ENCODE data around the gene OLFM2.

DNA sequence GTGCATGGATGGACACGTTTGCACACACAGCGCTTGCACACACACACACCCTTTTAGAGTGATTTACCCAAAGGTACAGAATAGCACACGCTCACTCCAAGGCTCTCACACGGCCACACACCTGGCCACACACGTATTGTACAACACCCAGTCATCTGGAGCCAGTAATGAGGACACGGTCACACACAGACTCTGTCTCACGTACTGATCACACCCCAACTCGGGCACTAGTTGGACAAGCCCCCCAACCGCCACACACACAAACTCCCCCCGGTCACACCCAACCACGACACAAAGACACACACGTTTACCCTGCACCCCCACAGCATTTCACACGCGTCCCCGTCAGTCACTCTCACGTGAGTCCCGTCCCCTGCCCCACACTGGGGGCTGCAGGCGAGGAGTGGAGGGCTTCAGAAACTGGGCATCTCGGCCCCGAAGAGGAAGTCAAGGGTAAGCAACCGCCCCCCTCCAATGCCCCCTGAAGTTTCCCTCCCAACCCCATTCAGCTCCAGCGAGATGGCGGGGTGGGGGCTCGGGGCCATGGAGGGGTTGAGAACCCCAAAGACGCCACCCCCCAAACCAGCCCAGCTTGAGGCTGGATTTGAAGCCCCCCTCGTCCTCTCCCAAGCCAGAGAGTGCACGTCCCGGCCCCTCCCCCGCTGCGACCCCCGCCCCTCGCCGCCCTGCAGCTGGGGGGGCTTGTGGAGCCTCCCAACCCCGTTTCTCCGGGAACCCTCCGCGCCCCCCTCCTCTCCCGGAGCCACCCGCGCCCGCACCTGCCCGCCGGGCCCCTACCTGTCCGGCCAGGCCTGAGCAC is 599 bp downstream of the OLFM2 start:
- TF ChIP-seq, protein P1, sequence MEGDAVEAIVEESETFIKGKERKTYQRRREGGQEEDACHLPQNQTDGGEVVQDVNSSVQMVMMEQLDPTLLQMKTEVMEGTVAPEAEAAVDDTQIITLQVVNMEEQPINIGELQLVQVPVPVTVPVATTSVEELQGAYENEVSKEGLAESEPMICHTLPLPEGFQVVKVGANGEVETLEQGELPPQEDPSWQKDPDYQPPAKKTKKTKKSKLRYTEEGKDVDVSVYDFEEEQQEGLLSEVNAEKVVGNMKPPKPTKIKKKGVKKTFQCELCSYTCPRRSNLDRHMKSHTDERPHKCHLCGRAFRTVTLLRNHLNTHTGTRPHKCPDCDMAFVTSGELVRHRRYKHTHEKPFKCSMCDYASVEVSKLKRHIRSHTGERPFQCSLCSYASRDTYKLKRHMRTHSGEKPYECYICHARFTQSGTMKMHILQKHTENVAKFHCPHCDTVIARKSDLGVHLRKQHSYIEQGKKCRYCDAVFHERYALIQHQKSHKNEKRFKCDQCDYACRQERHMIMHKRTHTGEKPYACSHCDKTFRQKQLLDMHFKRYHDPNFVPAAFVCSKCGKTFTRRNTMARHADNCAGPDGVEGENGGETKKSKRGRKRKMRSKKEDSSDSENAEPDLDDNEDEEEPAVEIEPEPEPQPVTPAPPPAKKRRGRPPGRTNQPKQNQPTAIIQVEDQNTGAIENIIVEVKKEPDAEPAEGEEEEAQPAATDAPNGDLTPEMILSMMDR (IDR thresholded peaks at IDR 0.05) = no peak
- TF ChIP-seq POLR2A (IDR thresholded peaks at IDR 0.05) = no peak
